ENCODE measurements around the gene RGL4. TPM values are rescaled to one million over a fixed set of nuclear protein-coding genes. Genes with fewer than 3 reads are reported as not detected.
"Not testable (repeated sequence)": the region's sequence is repeated elsewhere in the genome, so short reads cannot be mapped to it uniquely, and the experiment has no call there.

The RGL4 gene
- total and polyA plus RNA-seq, 2 of the 8 experiments (the other 6 are each of a cell fraction or from before 2014, with no cell fraction given), result not detected

GRCh38 chr22:23646526-23646925 lies 44.3 kb upstream of the RGL4 start:
- H3K9me3 ChIP-seq (ENCODE audit: insufficient read depth in 2 of 2, low read depth in 1 of 2, low read length in 1 of 2); H3K27me3 ChIP-seq (replicated peaks in 1 of 4; ENCODE audit: control insufficient read depth in 3 of 4, extremely low read depth in 1 of 4, insufficient read depth in 3 of 4, low read length in 3 of 4); H3K4ac ChIP-seq (replicated peaks; ENCODE audit: insufficient read length, low read depth, low read length); CTCF ChIA-PET (ENCODE audit: partially characterized antibody); H3K4me1 ChIP-seq (replicated peaks in 1 of 4; ENCODE audit: control insufficient read depth in 3 of 4, insufficient read depth in 4 of 4, low read length in 3 of 4); H3K9ac ChIP-seq (replicated peaks in 1 of 4; ENCODE audit: extremely low read depth in 1 of 4, low read depth in 3 of 4, low read length in 3 of 4); FAIRE-seq; H3K79me2 ChIP-seq (ENCODE audit: control insufficient read depth in 1 of 2, insufficient read depth in 2 of 2, low read length in 2 of 2); H3K4me2 ChIP-seq (ENCODE audit: insufficient read depth in 1 of 2, low read depth in 2 of 2, low read length in 2 of 2); H3K23me2 ChIP-seq (ENCODE audit: low read depth, low read length); H3K18ac ChIP-seq (ENCODE audit: extremely low read depth, low read length); H2AK5ac ChIP-seq (ENCODE audit: low read depth, low read length); H2BK15ac ChIP-seq (ENCODE audit: low read length); DNase-seq (ENCODE audit: low read depth in 1 of 2, low spot score in 2 of 2); H3K4me3 ChIP-seq (ENCODE audit: extremely low read depth in 1 of 4, insufficient read depth in 2 of 4, low read depth in 3 of 4, low read length in 4 of 4); H2AFZ ChIP-seq (ENCODE audit: low read length); H2BK20ac ChIP-seq (ENCODE audit: low read length); H3K23ac ChIP-seq (ENCODE audit: insufficient read length); H2BK5ac ChIP-seq (ENCODE audit: low read depth, low read length); H4K91ac ChIP-seq (replicated peaks; ENCODE audit: insufficient read length, low read length); H3K27ac ChIP-seq (ENCODE audit: low read depth, low read length); H3K79me1 ChIP-seq (ENCODE audit: low read depth, low read length); H2BK120ac ChIP-seq (replicated peaks; ENCODE audit: low read depth, low read length); H4K20me1 ChIP-seq (replicated peaks in 1 of 2; ENCODE audit: control insufficient read depth in 1 of 2, insufficient read depth in 2 of 2, low read length in 2 of 2); H4K8ac ChIP-seq (ENCODE audit: extremely low read depth, insufficient read depth, low read length); H3K14ac ChIP-seq (ENCODE audit: insufficient read length); H3K36me3 ChIP-seq (ENCODE audit: control insufficient read depth in 2 of 4, insufficient read depth in 4 of 4, low read length in 3 of 4); H4K5ac ChIP-seq (ENCODE audit: insufficient read length, low read depth, low read length); H3K56ac ChIP-seq (replicated peaks; ENCODE audit: insufficient read length, low read depth, low read length); H2BK12ac ChIP-seq (ENCODE audit: low read depth, low read length): not testable (repeated sequence)
- POLR2A ChIA-PET (ENCODE audit: partially characterized antibody), result interaction anchor here (0.6 kb wide), 1 partner anchor 66 kb away, joined by 3 read pairs; no protein-coding TSS in a partner anchor
- WGBS, 2 experiments (ENCODE audit: extremely low coverage in 1 of 2, insufficient coverage in 1 of 2, insufficient read length in 1 of 2, insufficient replicate concordance in 2 of 2, low coverage in 1 of 2, low lambda C conversion rate in 2 of 2, missing lambda C conversion rate in 1 of 2), result 94% methylated on average over 7 of the region's 7 CpGs; no CpG with 5 or more reads in 1 of the 2 experiments

Measured in H1 (cell line).